PFSK-1 (cell line): Measurements from ENCODE around the gene FOXA3.

ENCODE experiments used
- POLR2AphosphoS5 ChIP-seq: IDR thresholded peaks from 2 replicates; pipeline ENCODE4 v1.6.1; 2012; ENCODE audit warnings: low read depth, mild to moderate bottlenecking, control low read depth, low read length, moderate library complexity
- SIN3A ChIP-seq: IDR thresholded peaks from 2 replicates; pipeline ENCODE4 v1.6.1; 2012; ENCODE audit warnings: mild to moderate bottlenecking, low read length, moderate library complexity, borderline replicate concordance; ENCODE audit not compliant: insufficient read depth
- TF ChIP-seq, protein P1 (sequence below), 2 experiments: IDR thresholded peaks; 2 replicates each; pipeline versions ENCODE4 v1.6.1 to v1.8.0; 2011 to 2012; ENCODE audit warnings: low read depth in 2 of 2, low read length in 2 of 2, control low read depth in 1 of 2, inconsistent platforms in 1 of 2, mild to moderate bottlenecking in 1 of 2, moderate library complexity in 1 of 2; ENCODE audit not compliant: insufficient read depth in 1 of 2

DNA sequence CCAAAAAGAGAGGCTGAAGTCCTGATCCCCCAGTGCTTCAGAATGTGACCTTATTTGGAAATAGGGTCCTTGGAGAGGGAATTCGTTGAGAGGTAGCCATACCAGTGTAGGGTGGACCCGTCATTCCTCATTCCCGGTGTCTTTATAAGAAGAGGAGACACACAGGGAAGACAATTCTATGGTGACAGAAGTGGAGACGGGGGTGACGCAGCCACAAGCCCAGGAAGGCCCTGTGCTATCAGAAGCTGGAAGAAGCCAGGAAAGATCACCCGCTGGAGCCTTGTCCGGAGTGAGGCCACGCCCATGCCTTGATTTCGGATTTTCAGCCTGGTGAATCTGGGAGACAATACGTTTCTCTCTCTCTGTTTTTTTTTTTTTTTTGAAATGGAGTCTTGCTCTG, 40.9 kb downstream of the FOXA3 start:
- TF ChIP-seq SIN3A (no peak), POLR2AphosphoS5 (no peak)
- TF ChIP-seq, protein P1, sequence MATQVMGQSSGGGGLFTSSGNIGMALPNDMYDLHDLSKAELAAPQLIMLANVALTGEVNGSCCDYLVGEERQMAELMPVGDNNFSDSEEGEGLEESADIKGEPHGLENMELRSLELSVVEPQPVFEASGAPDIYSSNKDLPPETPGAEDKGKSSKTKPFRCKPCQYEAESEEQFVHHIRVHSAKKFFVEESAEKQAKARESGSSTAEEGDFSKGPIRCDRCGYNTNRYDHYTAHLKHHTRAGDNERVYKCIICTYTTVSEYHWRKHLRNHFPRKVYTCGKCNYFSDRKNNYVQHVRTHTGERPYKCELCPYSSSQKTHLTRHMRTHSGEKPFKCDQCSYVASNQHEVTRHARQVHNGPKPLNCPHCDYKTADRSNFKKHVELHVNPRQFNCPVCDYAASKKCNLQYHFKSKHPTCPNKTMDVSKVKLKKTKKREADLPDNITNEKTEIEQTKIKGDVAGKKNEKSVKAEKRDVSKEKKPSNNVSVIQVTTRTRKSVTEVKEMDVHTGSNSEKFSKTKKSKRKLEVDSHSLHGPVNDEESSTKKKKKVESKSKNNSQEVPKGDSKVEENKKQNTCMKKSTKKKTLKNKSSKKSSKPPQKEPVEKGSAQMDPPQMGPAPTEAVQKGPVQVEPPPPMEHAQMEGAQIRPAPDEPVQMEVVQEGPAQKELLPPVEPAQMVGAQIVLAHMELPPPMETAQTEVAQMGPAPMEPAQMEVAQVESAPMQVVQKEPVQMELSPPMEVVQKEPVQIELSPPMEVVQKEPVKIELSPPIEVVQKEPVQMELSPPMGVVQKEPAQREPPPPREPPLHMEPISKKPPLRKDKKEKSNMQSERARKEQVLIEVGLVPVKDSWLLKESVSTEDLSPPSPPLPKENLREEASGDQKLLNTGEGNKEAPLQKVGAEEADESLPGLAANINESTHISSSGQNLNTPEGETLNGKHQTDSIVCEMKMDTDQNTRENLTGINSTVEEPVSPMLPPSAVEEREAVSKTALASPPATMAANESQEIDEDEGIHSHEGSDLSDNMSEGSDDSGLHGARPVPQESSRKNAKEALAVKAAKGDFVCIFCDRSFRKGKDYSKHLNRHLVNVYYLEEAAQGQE (IDR thresholded peaks at IDR 0.05; ENCODE audit: insufficient read depth in 1 of 2, low read depth in 2 of 2, low read length in 2 of 2), result no peak
